ENCODE data around the gene CLCA1. TPM values are rescaled to one million over a fixed set of nuclear protein-coding genes. Genes with fewer than 3 reads are reported as not detected.
A peak's percentile ranks its signal among the peaks of the same experiment; 100 is the strongest.

Gene CLCA1
- total RNA-seq, 1 donor from 2014 or later, result not detected

DNA sequence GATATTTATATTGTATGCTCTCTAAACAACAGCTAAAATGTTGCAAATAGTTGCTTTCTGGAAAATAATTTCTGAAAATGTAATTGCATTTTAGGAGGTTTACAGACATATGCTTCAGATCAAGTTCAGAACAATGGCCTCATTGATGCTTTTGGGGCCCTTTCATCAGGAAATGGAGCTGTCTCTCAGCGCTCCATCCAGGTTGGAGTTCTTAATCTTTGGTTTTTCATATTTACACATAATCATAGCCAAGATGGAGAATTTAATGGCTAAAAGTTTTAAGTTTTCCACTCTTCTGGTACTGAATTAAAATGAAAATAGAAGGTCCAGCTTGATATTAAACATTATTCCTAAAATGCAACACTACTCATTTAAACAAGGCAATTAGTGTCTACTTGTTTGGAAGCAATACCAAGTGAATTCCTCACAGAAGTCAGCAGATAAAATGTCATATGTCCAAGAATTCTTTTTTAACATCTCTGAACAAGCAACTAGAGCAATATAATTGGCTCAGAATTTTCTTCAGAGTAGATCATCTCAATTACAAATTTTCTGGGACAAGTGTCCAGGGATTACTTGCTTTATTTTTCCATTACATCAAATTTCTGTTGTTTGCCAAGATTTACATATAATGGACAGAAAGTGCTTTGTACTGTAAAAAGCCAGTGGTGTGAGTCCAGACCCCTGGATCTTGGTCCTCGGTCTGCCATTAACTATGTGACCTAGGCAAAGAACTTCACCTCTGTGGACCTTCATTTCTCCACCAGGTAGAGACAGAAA lies 22.6 kb downstream of the CLCA1 start:
- no peak for DNase-seq (ENCODE audit: missing footprints)
- ATAC-seq, result no peak
- intact Hi-C loops (cut with DNase I), result no loop called here

DNA sequence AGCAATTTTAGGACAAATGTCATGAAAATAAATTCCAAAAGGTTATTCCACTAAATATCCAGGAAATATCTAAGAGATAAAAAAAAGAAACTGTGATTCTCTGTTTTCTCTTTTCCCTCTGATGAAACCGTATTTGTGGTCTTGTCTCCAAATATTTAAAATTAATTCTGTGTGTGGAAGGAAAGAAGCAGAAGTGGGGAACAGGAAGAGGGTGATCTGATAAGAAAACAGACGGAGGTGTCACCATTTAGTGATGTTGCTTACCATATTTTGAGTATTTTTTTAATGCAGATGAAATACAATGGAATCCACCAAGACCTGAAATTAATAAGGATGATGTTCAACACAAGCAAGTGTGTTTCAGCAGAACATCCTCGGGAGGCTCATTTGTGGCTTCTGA lies 29.6 kb downstream of the CLCA1 start:
- DNase-seq (ENCODE audit: missing footprints) (no peak), ATAC-seq (no peak)
- intact Hi-C loops (cut with DNase I), result no loop called here

DNA sequence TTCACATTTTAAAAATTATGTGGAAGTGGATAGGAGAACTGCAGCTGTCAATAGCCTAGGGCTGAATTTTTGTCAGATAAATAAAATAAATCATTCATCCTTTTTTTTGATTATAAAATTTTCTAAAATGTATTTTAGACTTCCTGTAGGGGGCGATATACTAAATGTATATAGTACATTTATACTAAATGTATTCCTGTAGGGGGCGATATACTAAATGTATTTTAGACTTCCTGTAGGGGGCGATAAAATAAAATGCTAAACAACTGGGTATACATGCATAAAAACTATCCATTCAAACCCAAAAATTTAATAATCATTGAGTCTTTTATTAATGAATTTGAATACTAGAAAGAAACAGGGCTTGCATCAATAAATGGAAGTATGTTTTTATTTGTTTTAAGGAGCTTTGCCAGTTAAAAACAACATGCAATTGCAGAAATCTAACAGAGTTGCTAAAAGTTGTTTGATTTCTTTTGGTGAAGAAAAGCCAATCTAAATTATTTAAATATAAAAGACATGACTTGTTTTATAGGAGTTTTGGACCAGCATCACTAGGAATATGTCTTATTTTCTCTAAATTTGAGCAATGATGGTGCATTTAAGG lies 31.4 kb downstream of the CLCA1 start:
- no peak for ATAC-seq
- DNase-seq (ENCODE audit: missing footprints), result no peak
- intact Hi-C loops (cut with DNase I), result loop anchor here (10.0 kb wide), 2 partner anchors 205 to 245 kb away; partner anchors contain the start of gene SH3GLB1

DNA sequence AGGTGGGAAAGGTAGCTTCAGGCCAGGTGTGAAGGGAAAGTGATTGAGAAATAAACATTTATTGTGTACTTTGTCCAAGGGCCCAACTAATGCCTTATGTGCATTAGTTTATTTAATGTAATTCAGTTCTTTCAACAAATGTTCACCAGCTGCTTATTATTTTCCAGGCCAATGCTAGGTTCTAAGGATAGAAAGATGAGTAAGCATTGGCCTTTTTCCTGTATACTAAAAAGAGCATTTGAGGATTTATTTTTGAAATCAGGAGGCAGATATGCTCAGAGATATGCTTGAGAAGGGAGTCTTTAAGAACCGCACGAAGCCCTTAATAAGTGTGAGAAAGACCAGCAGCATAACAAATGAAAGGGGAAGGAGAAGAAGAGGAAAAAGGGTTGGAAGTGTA lies 32.0 kb downstream of the CLCA1 start:
- intact Hi-C loops (cut with DNase I), result loop anchor here (10.0 kb wide), 2 partner anchors 204 to 244 kb away; partner anchors contain the start of gene SH3GLB1
- ATAC-seq (no peak), DNase-seq (ENCODE audit: missing footprints) (no peak)

DNA sequence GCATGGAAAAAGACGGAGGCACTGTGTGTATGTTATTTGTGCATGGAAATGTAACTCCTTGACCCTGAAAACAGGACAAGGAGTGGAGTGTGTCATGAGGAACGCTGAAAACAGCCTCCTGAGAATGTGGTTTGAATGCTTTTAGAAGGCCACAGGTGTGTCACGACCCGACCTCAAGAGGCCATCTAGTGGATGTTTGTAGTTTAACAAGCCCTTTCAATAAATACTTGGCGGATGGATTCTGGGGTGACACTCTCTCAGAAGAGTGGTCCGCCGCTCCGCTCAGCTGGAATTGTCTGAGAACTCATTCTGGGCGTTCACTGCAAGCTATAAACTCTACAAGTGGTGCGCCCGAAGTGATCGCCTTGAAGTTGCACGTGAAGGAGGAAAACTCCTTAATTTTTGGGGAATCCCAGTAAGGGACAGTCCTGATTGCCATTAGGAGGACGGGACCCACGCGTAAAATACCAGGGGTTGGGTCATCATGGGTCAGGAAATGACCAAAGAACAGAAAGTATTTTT lies 33.5 kb downstream of the CLCA1 start:
- intact Hi-C loops (cut with DNase I), result loop anchor here (10.0 kb wide), 2 partner anchors 203 to 243 kb away; partner anchors contain the start of gene SH3GLB1
- peak; percentile 69 for DNase-seq (ENCODE audit: missing footprints)
- ATAC-seq, result peak; percentile 46

DNA sequence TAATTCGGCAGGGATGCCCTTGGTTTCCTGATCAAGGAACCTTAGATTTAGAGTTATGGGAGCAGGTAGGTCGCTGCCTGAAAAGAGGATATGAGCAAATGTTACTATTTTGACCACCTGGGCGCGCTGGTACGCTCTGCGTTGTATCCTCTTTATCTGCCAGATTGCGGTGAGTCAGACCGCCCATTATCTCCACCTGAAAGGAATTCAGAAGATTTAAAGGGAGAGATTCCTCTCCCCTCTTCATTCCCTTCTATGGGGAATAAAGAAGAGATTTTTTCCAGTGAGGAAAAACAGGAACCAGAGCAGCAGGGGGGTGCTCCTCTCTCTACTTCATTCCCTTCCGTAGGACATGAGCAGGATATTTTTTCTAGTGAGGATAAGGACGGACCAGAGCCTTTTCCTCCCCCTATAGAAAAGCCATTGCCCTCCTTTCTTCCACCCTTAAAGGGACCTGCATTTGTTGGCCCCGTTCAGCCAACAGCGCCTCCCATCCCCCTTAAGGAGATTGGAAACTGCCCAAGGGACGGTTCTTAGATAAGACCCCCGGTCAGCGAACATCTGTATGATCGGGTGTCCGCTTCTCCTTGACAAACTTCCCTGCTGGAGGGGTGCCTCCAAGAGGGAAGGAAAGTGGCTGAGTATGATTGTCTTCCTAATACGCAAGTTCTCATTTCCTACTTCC lies 34.1 kb downstream of the CLCA1 start:
- DNase-seq (ENCODE audit: missing footprints) (no peak), ATAC-seq (peak; percentile 28)
- intact Hi-C loops (cut with DNase I), result loop anchor here (10.0 kb wide), 2 partner anchors 202 to 242 kb away; partner anchors contain the start of gene SH3GLB1

GRCh38 chr1:86503406-86504136 lies 34.8 kb downstream of the CLCA1 start:
- DNase-seq (ENCODE audit: missing footprints) (peak; percentile 79), ATAC-seq (peak; percentile 60)
- intact Hi-C loops (cut with DNase I), result loop anchor here (2.0 to 10.0 kb wide), 3 partner anchors 123 to 241 kb away; partner anchors contain the start of gene SH3GLB1

DNA sequence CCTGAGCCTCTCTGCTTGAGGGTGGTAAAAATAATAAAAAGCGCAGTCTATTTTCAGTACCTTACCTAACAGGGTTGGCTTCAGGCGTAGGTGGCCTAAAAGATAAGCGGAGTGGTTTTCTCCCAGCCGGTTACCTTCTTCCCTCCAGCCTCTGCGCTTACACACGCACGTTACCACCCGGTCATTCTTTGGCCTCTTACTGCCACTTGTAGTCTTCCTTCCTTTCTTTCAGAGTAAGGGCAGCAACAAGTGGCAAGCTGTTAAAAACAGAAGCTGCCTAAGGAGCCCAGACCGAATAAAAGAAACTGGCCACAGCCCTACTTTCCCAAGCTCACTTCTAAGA lies 35.4 kb downstream of the CLCA1 start:
- DNase-seq (ENCODE audit: missing footprints) (no peak), ATAC-seq (peak; percentile 56)
- intact Hi-C loops (cut with DNase I), result loop anchor here (2.0 to 10.0 kb wide), 3 partner anchors 123 to 241 kb away; partner anchors contain the start of gene SH3GLB1

GRCh38 chr1:86504895-86505563 lies 36.3 kb downstream of the CLCA1 start:
- intact Hi-C loops (cut with DNase I), result loop anchor here (2.0 to 10.0 kb wide), 5 partner anchors 33 to 240 kb away; partner anchors contain the start of genes ODF2L and SH3GLB1
- ATAC-seq (no peak), DNase-seq (ENCODE audit: missing footprints) (no peak)

- intact Hi-C loops (cut with DNase I), result loop anchor here (2.0 to 10.0 kb wide), 5 partner anchors 33 to 239 kb away; partner anchors contain the start of genes ODF2L and SH3GLB1
- DNase-seq (ENCODE audit: missing footprints) (no peak), ATAC-seq (no peak)
Measured at GRCh38 chr1:86505564-86505902, 36.8 kb downstream of the CLCA1 start.

DNA sequence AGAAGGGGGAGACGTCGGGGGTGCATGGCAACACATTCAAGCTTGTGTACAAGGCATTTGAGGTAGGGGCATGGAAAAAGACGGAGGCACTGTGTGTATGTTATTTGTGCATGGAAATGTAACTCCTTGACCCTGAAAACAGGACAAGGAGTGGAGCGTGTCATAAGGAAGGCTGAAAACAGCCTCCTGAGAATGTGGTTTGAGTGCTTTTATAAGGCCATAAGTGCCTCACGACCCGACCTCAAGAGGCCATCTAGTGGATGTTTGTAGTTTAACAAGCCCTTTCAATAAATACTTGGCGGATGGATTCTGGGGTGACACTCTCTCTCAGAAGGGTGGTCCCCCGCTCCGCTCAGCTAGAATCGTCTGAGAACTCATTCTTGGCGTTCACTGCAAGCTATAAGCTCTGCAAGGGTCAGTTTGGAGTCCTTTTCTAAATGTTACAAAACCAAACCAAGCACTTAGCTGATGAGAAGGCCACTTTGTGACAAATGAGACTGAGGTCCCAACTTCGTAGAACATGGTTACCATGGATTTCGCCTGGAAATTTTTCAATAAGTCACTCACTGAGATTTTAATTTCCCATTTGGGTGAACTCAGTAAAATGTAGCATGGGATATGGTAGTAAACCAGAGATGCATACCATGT lies 39.3 kb downstream of the CLCA1 start:
- intact Hi-C loops (cut with DNase I), result loop anchor here (5.0 to 10.0 kb wide), 4 partner anchors 36 to 237 kb away; partner anchors contain the start of genes ODF2L and SH3GLB1
- DNase-seq (ENCODE audit: missing footprints) (no peak), ATAC-seq (no peak)

DNA sequence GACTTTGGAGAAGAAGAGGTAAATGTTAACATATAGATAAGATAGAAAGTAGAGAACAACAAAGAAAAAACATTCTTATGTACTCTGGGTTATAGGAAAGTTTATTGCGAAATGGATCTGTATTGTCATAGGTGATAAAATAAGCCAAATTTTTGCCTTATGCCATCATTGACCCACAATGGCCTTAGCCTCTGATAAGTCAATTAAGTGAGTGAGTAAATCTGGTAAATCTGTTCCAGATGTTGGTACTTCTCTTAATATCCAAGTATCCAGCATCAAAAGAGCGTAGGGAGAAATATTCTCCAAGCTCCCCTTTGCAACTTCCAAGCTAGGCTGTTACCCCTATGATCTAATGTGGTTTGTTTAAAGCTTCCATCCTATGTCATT lies 39.8 kb downstream of the CLCA1 start:
- intact Hi-C loops (cut with DNase I), result loop anchor here (5.0 to 10.0 kb wide), 4 partner anchors 36 to 236 kb away; partner anchors contain the start of genes ODF2L and SH3GLB1
- DNase-seq (ENCODE audit: missing footprints), result no peak
- no peak for ATAC-seq

- intact Hi-C loops (cut with DNase I), result no loop called here
- DNase-seq (ENCODE audit: missing footprints) (no peak), ATAC-seq (no peak)
Measured at GRCh38 chr1:86515597-86515996, 46.9 kb downstream of the CLCA1 start.

DNA sequence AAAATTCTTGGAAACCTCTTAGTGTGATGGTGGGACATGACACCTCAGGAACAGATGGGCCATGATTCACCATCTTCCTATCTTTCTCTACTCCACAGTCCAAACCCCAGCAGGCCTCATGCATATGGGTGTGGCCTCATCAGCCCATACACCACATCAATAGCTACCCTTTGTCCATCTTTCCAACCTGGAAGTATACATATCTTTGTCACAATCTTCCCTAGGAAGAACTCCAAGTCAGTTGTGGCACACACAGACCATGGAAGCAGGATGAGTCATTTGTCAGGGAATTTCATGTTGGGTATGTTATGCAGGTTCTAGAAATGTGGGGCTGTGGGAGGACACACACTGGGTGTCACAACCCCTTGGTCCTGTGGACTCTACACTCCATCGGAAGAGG lies 47.6 kb downstream of the CLCA1 start:
- intact Hi-C loops (cut with DNase I), result no loop called here
- DNase-seq (ENCODE audit: missing footprints), result no peak
- ATAC-seq, result no peak

DNA sequence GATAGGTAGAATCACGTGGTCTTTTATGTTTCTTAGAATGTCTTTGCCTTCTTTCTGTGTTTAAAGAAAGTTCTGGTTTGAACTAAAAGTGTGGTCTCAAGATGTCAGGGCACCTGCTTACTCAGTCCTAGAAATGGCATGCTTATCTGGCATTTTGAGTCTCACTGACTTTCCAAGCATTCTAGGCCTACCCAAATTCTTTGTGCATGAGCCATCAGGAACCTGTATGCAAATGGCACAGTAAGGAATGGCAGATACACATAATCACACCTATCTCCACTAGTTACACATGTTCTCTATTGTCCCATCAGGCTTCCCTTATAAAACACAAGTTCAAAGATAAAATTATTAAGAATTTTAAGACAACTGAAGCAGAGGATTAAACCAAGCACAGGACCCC lies 48.6 kb downstream of the CLCA1 start:
- no peak for DNase-seq (ENCODE audit: missing footprints)
- no peak for ATAC-seq
- intact Hi-C loops (cut with DNase I), result no loop called here

- no peak for ATAC-seq
- no peak for DNase-seq (ENCODE audit: missing footprints)
- intact Hi-C loops (cut with DNase I), result no loop called here
Measured at GRCh38 chr1:86520789-86521521, 52.2 kb downstream of the CLCA1 start.

DNA sequence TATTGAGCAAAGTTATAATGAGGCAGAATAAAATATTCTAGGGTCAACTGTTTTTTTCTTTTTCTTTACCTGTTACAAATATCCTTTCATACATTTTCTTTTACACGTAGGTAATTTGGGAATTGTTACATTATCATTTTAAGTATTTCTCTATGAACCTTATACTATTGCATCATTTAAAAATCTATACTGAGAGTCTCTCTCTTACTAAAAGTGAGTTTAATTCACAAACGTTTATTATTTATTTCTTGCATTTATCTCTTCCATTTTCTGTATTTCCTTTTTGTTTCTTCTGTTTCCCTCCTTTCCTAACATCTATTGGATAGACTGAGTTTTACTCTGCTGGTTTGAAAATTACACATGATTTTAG lies 52.8 kb downstream of the CLCA1 start:
- ATAC-seq, result no peak
- DNase-seq (ENCODE audit: missing footprints), result no peak
- intact Hi-C loops (cut with DNase I), result no loop called here
